DND-41 (cell line): ENCODE results near the gene CRISP2.

Source experiments
- ATAC-seq: fragments of 200-7000 bp; cut with Tn5 transposase; 3 replicates; pipeline ENCODE4 v1.9.1; 2021; ENCODE audit warnings: low read depth; ENCODE audit not compliant: insufficient read depth
- DNase-seq: peaks from one replicate; pipeline ENCODE4 v3.0.0-alpha.2; 2020
- H2AFZ ChIP-seq: 2 replicates; pipeline ENCODE4 v1.6.0; 2012; ENCODE audit warnings: low read depth, low read length
- H3K27ac ChIP-seq: 2 replicates; pipeline ENCODE4 v1.5.1; 2012; ENCODE audit warnings: low read length, inconsistent platforms
- H3K27me3 ChIP-seq: fragments of 200-600 bp; sonication (generic); 2 replicates; pipeline ENCODE4 v1.6.0; 2012; ENCODE audit warnings: low read length, mild to moderate bottlenecking, inconsistent platforms; ENCODE audit not compliant: insufficient read depth, poor library complexity
- H3K36me3 ChIP-seq: 2 replicates; pipeline ENCODE4 v1.5.1; 2012; ENCODE audit warnings: low read length, inconsistent platforms; ENCODE audit not compliant: insufficient read depth
- H3K4me1 ChIP-seq: 2 replicates; pipeline ENCODE4 v1.5.1; 2012; ENCODE audit warnings: mild to moderate bottlenecking, low read length; ENCODE audit not compliant: insufficient read depth
- H3K4me2 ChIP-seq: 2 replicates; pipeline ENCODE4 v1.6.0; 2012; ENCODE audit warnings: mild to moderate bottlenecking, moderate library complexity, low read length, inconsistent platforms; ENCODE audit not compliant: insufficient read depth
- H3K4me3 ChIP-seq, 2 experiments: fragments of 200-600 bp in 1 of 2; shearing (Covaris generic) in 1 of 2; 2 replicates each; pipeline ENCODE4 v1.5.1; 2012 to 2016; ENCODE audit warnings: inconsistent platforms in 2 of 2, low read length in 2 of 2, mild to moderate bottlenecking in 2 of 2, low read depth in 1 of 2, moderate library complexity in 1 of 2
- H3K79me2 ChIP-seq: 2 replicates; pipeline ENCODE4 v1.6.0; 2012; ENCODE audit warnings: low read length, inconsistent platforms; ENCODE audit not compliant: insufficient read depth
- H3K9ac ChIP-seq: 2 replicates; pipeline ENCODE4 v1.6.0; 2012; ENCODE audit warnings: low read depth, mild to moderate bottlenecking, inconsistent platforms, low read length, moderate library complexity
- H3K9me3 ChIP-seq: 2 replicates; pipeline ENCODE4 v1.5.1; 2012; ENCODE audit warnings: low read length, moderate library complexity, mild to moderate bottlenecking, inconsistent platforms; ENCODE audit not compliant: insufficient read depth, severe bottlenecking
- H4K20me1 ChIP-seq: 2 replicates; pipeline ENCODE4 v1.6.0; 2012; ENCODE audit warnings: low read length; ENCODE audit not compliant: insufficient read depth
- CTCF ChIP-seq: IDR thresholded peaks from 2 replicates; pipeline ENCODE4 v1.5.1; 2012; ENCODE audit warnings: borderline replicate concordance, low read length, moderate library complexity, mild to moderate bottlenecking; ENCODE audit not compliant: poor library complexity, severe bottlenecking; ENCODE audit errors: extremely low read depth
- EZH2 ChIP-seq: IDR thresholded peaks from 3 replicates; pipeline ENCODE4 v1.6.1; 2012; ENCODE audit warnings: borderline replicate concordance, low read depth, mild to moderate bottlenecking, moderate library complexity, low read length, inconsistent platforms; ENCODE audit not compliant: severe bottlenecking

Gene CRISP2

GRCh38 chr6:49645139-49645538 lies 68.2 kb downstream of the CRISP2 start:
- Histone ChIP-seq H3K4me2 (no peak overlapping the region), H3K9me3 (no peaks in the 10 kb centered on the region), H2AFZ (no peak overlapping the region), H3K27me3 (no peaks in the 10 kb centered on the region), H3K36me3 (no peaks in the 10 kb centered on the region), H3K4me3 (no peak overlapping the region), H4K20me1 (no peaks in the 10 kb centered on the region), H3K27ac (no peak overlapping the region), H3K9ac (no peak overlapping the region), H3K4me1 (no peaks in the 10 kb centered on the region), H3K79me2 (no peaks in the 10 kb centered on the region)
- TF ChIP-seq EZH2: no peak
- no peak for TF ChIP-seq CTCF
- DNase-seq (no peak), ATAC-seq (no peak)
